Measurements from ENCODE around the gene PNPLA8. TPM values are rescaled to one million over a fixed set of nuclear protein-coding genes. Genes with fewer than 3 reads are reported as not detected.

Gene PNPLA8
- total RNA-seq, result 13.8 and 18.5 TPM in 2 replicates

GRCh38 chr7:108525985-108526767 is at the start of gene PNPLA8:
TSS of gene PNPLA8 (minus strand) at chr7:108526135. CDS start at chr7:108515491, 10,644 bp downstream.

GRCh38 chr7:108569381-108570145 is 43.6 kb upstream of the PNPLA8 start, which contains the start of the genes DNAJB9 and THAP5:
TSS of gene DNAJB9 (plus strand) at chr7:108569874. CDS start at chr7:108571727, 1,853 bp downstream.
TSS of gene THAP5 (minus strand) at chr7:108569706. CDS start at chr7:108569569, 137 bp downstream.

GRCh38 chr7:108455998-108456677 is 69.8 kb downstream of the PNPLA8 start, which contains the start of gene NRCAM:
TSS of gene NRCAM (minus strand) at chr7:108456436. CDS start at chr7:108240064, 216,372 bp downstream.

Other genes starting within 250 kb of the PNPLA8 start
- 3.0 and 4.2 TPM in 2 replicates for gene NRCAM, start 69.7 kb downstream of the PNPLA8 start, total RNA-seq
- gene THAP5, start 43.6 kb upstream of the PNPLA8 start, total RNA-seq, result 12.8 and 21.7 TPM in 2 replicates
- 9.9 and 13.7 TPM in 2 replicates for gene DNAJB9, start 43.7 kb upstream of the PNPLA8 start, total RNA-seq

Data from bronchus fibroblast of lung (primary cell).